ENCODE data around the gene MAN1A1.

Gene MAN1A1

GRCh38 chr6:119215885-119216590 lies 133.5 kb downstream of the MAN1A1 start:
- Histone ChIP-seq H3F3A (ENCODE audit: insufficient read depth, low read length) (no peaks in the 10 kb centered on the region; the same call in 1 of the 2 replicates), H3K4me3 (ENCODE audit: low read length) (no peak overlapping the region), H3K4me2 (ENCODE audit: low read depth, low read length) (no peak overlapping the region)

GRCh38 chr6:119215309-119215708 lies 134.3 kb downstream of the MAN1A1 start:
- H3K9me3 ChIP-seq (replicated peaks; ENCODE audit: insufficient read depth, low read length) = no peaks in the 10 kb centered on the region
- H4K20me1 ChIP-seq (ENCODE audit: insufficient read depth, low read length) = no peaks in the 10 kb centered on the region
- H3K36me3 ChIP-seq (replicated peaks; ENCODE audit: insufficient read depth, low read length) = no peaks in the 10 kb centered on the region
- no peaks in the 10 kb centered on the region for H3K4me1 ChIP-seq (ENCODE audit: low read length)
- no peak overlapping the region for H2AFZ ChIP-seq (ENCODE audit: low read length)
- peaks cover 31% of the 10 kb centered on the region for H3K79me2 ChIP-seq (ENCODE audit: low read length)
- no peaks in the 10 kb centered on the region; the same call in 1 of the 2 replicates for H3F3A ChIP-seq (ENCODE audit: insufficient read depth, low read length)
- H3K4me2 ChIP-seq (ENCODE audit: low read depth, low read length) = no peak overlapping the region
- no peak for DNase-seq
- no peak overlapping the region for H3K4me3 ChIP-seq (ENCODE audit: low read length)
- H3K27ac ChIP-seq (ENCODE audit: low read length) = no peak overlapping the region
- H3K27me3 ChIP-seq (replicated peaks; ENCODE audit: insufficient read depth, low read length) = no peaks in the 10 kb centered on the region
- TF ChIP-seq CTCF (IDR thresholded peaks at IDR 0.05; ENCODE audit: low read length) (no peak), EZH2 (optimal IDR thresholded peaks at IDR 0.05; ENCODE audit: low read depth, low read length) (no peak), EZH2phosphoT487 (IDR thresholded peaks at IDR 0.05; ENCODE audit: low read length) (no peak)
- H3K9ac ChIP-seq (ENCODE audit: low read length) = no peak overlapping the region
- no peaks in the 10 kb centered on the region for H3K9me2 ChIP-seq (replicated peaks; ENCODE audit: insufficient read depth, low read length)

More at GRCh38 chr6:119215885-119216590, 133.5 kb downstream of the MAN1A1 start:
- H3K27me3 ChIP-seq (replicated peaks; ENCODE audit: insufficient read depth, low read length) = no peaks in the 10 kb centered on the region
- H3K79me2 ChIP-seq (ENCODE audit: low read length) = peaks cover 36% of the 10 kb centered on the region
- no peaks in the 10 kb centered on the region for H3K36me3 ChIP-seq (replicated peaks; ENCODE audit: insufficient read depth, low read length)
- no peak overlapping the region for H3K9ac ChIP-seq (ENCODE audit: low read length)
- H3K9me3 ChIP-seq (replicated peaks; ENCODE audit: insufficient read depth, low read length) = no peaks in the 10 kb centered on the region
- no peak overlapping the region for H2AFZ ChIP-seq (ENCODE audit: low read length)
- no peaks in the 10 kb centered on the region for H3K9me2 ChIP-seq (replicated peaks; ENCODE audit: insufficient read depth, low read length)
- no peak for DNase-seq
- no peak overlapping the region for H3K27ac ChIP-seq (ENCODE audit: low read length)
- H4K20me1 ChIP-seq (ENCODE audit: insufficient read depth, low read length) = no peaks in the 10 kb centered on the region
- H3K4me1 ChIP-seq (ENCODE audit: low read length) = no peaks in the 10 kb centered on the region
- TF ChIP-seq EZH2phosphoT487 (IDR thresholded peaks at IDR 0.05; ENCODE audit: low read length) (no peak), EZH2 (optimal IDR thresholded peaks at IDR 0.05; ENCODE audit: low read depth, low read length) (no peak), CTCF (IDR thresholded peaks at IDR 0.05; ENCODE audit: low read length) (no peak)

GRCh38 chr6:119210596-119210995 lies 139.0 kb downstream of the MAN1A1 start:
- H3K79me2 ChIP-seq (ENCODE audit: low read length) = peaks cover 25% of the 10 kb centered on the region
- peaks cover 6% of the 10 kb centered on the region; the same call in 1 of the 2 replicates for H3K4me1 ChIP-seq (ENCODE audit: low read length)
- no peaks in the 10 kb centered on the region for H3K9me2 ChIP-seq (replicated peaks; ENCODE audit: insufficient read depth, low read length)
- TF ChIP-seq CTCF (IDR thresholded peaks at IDR 0.05; ENCODE audit: low read length) (no peak), EZH2phosphoT487 (IDR thresholded peaks at IDR 0.05; ENCODE audit: low read length) (no peak), EZH2 (optimal IDR thresholded peaks at IDR 0.05; ENCODE audit: low read depth, low read length) (no peak)
- DNase-seq = no peak
- H3K36me3 ChIP-seq (replicated peaks; ENCODE audit: insufficient read depth, low read length) = 0 out of 2 replicates have a peak, but pooled peaks cover 2% of the 10 kb centered on the region
- H3K27ac ChIP-seq (ENCODE audit: low read length) = no peak overlapping the region
- no peaks in the 10 kb centered on the region for H3K27me3 ChIP-seq (replicated peaks; ENCODE audit: insufficient read depth, low read length)
- no peak overlapping the region for H2AFZ ChIP-seq (ENCODE audit: low read length)
- H3K9me3 ChIP-seq (replicated peaks; ENCODE audit: insufficient read depth, low read length) = no peaks in the 10 kb centered on the region
- H3F3A ChIP-seq (ENCODE audit: insufficient read depth, low read length) = peaks cover 2% of the 10 kb centered on the region; the same call in 1 of the 2 replicates
- H3K9ac ChIP-seq (ENCODE audit: low read length) = no peak overlapping the region
- no peak overlapping the region for H3K4me3 ChIP-seq (ENCODE audit: low read length)
- peaks cover 4% of the 10 kb centered on the region; the same call in 1 of the 2 replicates for H4K20me1 ChIP-seq (ENCODE audit: insufficient read depth, low read length)
- H3K4me2 ChIP-seq (ENCODE audit: low read depth, low read length) = no peak overlapping the region

All from MM.1S (cell line).